BJ (cell line): ENCODE data around the gene BPIFA3. TPM values are rescaled to one million over a fixed set of nuclear protein-coding genes. Genes with fewer than 3 reads are reported as not detected.

ENCODE experiments used
- CTCF ChIA-PET: fragments of 350-600 bp; formaldehyde crosslinking; extraction: SDS; loops from one replicate; lab custom pipeline; 2021; ENCODE audit warnings: antibody characterized with exemption, inconsistent platforms; lab: Yijun Ruan, JAX
- POLR2A ChIA-PET: fragments of 300-600 bp; sonication (Branson Sonifier 250); formaldehyde crosslinking; extraction: SDS; loops from one replicate; lab custom pipeline; 2021; ENCODE audit warnings: antibody characterized with exemption; lab: Charles Lee
- DNase-seq: peaks from one replicate; pipeline ENCODE4 v3.0.0-alpha.2; 2011; ENCODE audit warnings: low read depth
- H3K27me3 ChIP-seq: 2 replicates; pipeline ENCODE4 v1.6.0; 2011; ENCODE audit warnings: low read length; ENCODE audit not compliant: control insufficient read depth, insufficient read depth
- H3K36me3 ChIP-seq: 2 replicates; pipeline ENCODE4 v1.5.1; 2011; ENCODE audit warnings: low read length; ENCODE audit not compliant: control insufficient read depth, insufficient read depth
- H3K4me3 ChIP-seq: 2 replicates; pipeline ENCODE4 v1.5.1; 2011; ENCODE audit warnings: low read depth, mild to moderate bottlenecking, control low read depth, low read length
- polyA plus RNA-seq: library from polyadenylated mRNA; depleted of rRNA; stranded (reverse); fragments of >200 nt; gene quantifications from 2 replicates; pipeline ENCODE4 v1.2.3, GENCODE V29; 2011
- TF ChIP-seq, protein P1 (sequence below): IDR thresholded peaks from 2 replicates; pipeline ENCODE4 v1.5.1; 2011; ENCODE audit warnings: low read depth, mild to moderate bottlenecking, control low read depth, inconsistent platforms, low read length, moderate library complexity; ENCODE audit not compliant: insufficient read depth

BPIFA3 gene
- polyA plus RNA-seq, 1 experiment: not detected

DNA sequence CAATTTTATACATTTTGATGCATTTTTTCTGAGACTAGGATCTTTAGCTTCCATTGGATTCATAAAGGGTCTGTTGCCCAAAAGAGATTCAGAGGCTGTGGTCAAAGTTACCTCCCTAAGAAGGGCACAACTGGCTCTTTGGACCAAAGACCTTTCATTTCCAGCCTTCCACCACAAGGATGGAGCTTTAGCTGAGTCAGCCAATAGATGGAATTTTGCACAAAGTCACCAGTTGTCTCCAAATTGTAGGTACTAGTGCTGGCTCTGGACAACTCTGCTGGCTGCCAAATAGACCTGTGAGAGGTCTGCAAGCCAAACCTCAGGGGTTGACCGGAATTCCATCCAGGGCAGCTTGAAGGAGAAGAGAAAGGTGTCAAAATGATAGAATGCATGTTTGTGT lies 19.2 kb downstream of the BPIFA3 start:
- ChIA-PET POLR2A (no interaction called here), CTCF (interaction anchor here (1.5 kb wide), 1 partner anchor 10 kb away, joined by 3 read pairs; no protein-coding TSS in a partner anchor)
- Histone ChIP-seq H3K4me3 (no peak overlapping the region), H3K36me3 (no peaks in the 10 kb centered on the region), H3K27me3 (peaks cover 2% of the 10 kb centered on the region; the same call in 1 of the 2 replicates)
- no peak for DNase-seq
- TF ChIP-seq, protein P1, sequence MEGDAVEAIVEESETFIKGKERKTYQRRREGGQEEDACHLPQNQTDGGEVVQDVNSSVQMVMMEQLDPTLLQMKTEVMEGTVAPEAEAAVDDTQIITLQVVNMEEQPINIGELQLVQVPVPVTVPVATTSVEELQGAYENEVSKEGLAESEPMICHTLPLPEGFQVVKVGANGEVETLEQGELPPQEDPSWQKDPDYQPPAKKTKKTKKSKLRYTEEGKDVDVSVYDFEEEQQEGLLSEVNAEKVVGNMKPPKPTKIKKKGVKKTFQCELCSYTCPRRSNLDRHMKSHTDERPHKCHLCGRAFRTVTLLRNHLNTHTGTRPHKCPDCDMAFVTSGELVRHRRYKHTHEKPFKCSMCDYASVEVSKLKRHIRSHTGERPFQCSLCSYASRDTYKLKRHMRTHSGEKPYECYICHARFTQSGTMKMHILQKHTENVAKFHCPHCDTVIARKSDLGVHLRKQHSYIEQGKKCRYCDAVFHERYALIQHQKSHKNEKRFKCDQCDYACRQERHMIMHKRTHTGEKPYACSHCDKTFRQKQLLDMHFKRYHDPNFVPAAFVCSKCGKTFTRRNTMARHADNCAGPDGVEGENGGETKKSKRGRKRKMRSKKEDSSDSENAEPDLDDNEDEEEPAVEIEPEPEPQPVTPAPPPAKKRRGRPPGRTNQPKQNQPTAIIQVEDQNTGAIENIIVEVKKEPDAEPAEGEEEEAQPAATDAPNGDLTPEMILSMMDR: no peak

DNA sequence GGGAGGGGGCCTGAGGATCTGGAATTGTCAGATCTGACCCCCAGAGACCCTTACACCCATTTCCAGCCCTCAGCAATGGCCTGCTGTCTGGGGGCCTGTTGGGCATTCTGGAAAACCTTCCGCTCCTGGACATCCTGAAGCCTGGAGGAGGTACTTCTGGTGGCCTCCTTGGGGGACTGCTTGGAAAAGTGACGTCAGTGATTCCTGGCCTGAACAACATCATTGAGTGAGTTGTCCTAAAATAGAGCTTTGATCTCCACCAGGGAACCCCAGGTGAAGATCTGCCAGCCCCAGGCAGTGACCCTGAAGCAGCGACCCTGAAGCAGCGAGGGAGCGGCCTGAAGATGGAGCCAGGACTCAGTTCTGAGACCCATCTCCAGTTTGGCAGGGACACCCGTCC lies 20.8 kb downstream of the BPIFA3 start:
- Histone ChIP-seq H3K27me3 (peaks cover 2% of the 10 kb centered on the region; the same call in 1 of the 2 replicates), H3K36me3 (no peaks in the 10 kb centered on the region), H3K4me3 (no peak overlapping the region)
- DNase-seq: no peak
- TF ChIP-seq, protein P1: no peak
- POLR2A ChIA-PET: no interaction called here
- CTCF ChIA-PET: interaction anchor here (0.6 kb wide), 1 partner anchor 120 kb away, joined by 3 read pairs; no protein-coding TSS in a partner anchor

DNA sequence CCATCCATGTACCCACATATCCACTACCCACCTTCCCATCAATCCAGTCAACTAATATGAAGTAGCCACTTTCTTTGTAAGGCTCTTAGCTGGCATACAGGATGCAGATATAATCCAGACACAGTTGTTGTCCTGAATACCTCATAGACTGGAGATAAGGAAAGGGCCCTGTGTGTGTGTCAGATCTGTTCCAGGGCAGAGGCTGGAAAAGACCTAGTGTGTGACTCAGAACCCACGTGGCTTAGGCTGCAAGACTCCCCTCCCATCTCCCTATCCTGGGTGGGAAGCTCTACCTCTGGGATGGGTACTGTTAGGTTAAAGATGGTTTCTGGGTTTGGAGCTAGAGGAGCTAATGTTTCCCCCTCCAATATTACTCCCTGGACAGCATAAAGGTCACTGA lies 22.3 kb downstream of the BPIFA3 start:
- TF ChIP-seq, protein P1: no peak
- CTCF ChIA-PET: no interaction called here
- POLR2A ChIA-PET: no interaction called here
- no peaks in the 10 kb centered on the region for H3K36me3 ChIP-seq
- no peak for DNase-seq
- no peak overlapping the region for H3K4me3 ChIP-seq
- H3K27me3 ChIP-seq: peaks cover 2% of the 10 kb centered on the region; the same call in 1 of the 2 replicates

DNA sequence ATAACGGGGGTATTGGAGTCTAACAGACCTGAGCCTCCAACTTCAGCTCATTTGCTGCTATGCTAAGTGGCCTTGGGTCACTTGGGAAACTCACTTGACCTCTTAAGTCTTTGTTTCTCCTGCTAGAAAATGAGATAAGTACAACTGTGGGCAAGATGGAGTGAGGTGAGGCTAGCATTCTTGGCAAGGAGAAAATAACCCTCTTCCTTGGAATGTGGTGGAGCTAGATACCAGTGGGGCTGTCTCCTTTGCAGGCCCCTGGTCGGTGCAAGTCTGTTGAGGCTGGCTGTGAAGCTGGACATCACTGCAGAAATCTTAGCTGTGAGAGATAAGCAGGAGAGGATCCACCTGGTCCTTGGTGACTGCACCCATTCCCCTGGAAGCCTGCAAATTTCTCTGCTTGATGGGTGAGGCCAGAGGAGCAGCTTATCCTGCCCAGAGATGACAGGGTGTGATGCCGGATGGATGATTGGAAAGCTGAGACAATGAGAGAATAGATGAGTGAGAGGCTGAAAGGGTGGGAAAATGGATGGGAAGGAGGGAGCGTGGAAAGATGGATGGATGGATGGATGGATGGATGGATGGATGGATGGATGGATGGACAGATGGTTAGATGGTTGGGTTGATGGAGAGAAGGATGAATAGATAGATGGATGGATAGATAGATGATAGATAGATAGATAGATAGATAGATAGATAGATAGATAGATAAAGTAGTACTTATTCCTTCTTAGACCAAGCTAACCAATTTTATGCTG lies 23.0 kb downstream of the BPIFA3 start:
- DNase-seq: no peak
- no peaks in the 10 kb centered on the region for H3K36me3 ChIP-seq
- no peak overlapping the region for H3K4me3 ChIP-seq
- TF ChIP-seq, protein P1: no peak
- peaks cover 2% of the 10 kb centered on the region; the same call in 1 of the 2 replicates for H3K27me3 ChIP-seq
- ChIA-PET CTCF (no interaction called here), POLR2A (no interaction called here)

DNA sequence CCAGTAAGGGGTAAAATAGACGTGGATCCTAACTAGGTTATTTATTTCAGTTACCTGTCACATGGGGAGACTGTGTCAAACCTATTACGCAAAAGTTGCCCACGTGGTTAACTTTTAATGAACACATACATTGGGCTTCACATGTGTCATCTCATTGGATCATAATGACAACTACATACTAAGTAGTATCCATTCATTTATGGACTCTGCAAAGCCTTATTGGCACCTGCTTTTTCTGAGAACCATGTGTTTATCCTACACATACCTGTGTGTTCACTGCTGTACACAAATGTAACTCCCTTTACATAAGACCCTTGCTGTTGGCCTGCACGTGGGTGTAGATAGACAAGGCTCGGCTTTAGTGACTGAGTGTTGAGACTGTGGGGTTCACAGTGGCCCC lies 23.8 kb downstream of the BPIFA3 start:
- ChIA-PET POLR2A (no interaction called here), CTCF (no interaction called here)
- DNase-seq: no peak
- Histone ChIP-seq H3K27me3 (peaks cover 2% of the 10 kb centered on the region; the same call in 1 of the 2 replicates), H3K36me3 (no peaks in the 10 kb centered on the region), H3K4me3 (no peak overlapping the region)
- TF ChIP-seq, protein P1: no peak
